ENCODE measurements around the gene C20orf96.
"Not testable (repeated sequence)": the region's sequence is repeated elsewhere in the genome, so short reads cannot be mapped to it uniquely, and the experiment has no call there.

The C20orf96 gene

DNA sequence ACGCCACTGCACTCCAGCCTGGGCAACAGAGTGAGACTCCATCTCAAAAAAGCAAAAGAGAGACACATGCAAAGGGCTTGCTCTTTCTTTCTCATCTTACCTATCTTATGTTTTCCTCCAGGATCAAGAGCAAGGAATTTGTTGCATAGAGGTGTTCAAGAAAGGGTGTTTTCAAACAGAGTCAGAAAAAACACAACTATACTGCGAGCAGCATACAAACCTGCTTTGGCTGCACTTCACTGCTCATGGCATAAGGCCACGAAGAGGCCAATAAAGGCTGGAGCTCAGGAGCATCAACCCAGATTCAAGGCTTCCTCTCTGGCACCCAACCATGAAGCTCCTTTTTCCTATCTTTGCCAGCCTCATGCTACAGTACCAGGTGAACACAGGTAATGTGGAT is 63.6 kb downstream of the C20orf96 start, which contains the start of gene DEFB129:
Gene DEFB129, plus strand, starts transcription at position 301 of the 400 bp plus-strand sequence. Its CDS starts 31 bp downstream, at position 332.
- DNase-seq: no peak

DNA sequence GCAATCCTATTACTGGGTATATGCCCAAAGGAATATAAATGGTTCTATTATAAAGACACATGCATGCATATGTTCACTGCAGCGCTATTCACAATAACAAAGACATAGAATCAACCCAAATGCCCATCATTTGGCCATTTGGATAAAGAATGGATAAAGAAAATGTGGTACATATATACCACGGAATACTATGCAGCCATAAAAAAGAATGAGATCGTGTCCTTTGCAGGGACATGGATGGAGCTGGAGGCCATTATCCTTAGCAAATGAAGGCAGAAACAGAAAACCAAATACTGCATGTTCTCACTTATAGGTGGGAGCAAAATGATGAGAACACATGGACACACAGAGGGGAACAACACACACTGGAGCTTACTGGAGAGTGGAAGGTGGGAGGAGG is 64.7 kb downstream of the C20orf96 start:
- DNase-seq: not testable (repeated sequence)

DNA sequence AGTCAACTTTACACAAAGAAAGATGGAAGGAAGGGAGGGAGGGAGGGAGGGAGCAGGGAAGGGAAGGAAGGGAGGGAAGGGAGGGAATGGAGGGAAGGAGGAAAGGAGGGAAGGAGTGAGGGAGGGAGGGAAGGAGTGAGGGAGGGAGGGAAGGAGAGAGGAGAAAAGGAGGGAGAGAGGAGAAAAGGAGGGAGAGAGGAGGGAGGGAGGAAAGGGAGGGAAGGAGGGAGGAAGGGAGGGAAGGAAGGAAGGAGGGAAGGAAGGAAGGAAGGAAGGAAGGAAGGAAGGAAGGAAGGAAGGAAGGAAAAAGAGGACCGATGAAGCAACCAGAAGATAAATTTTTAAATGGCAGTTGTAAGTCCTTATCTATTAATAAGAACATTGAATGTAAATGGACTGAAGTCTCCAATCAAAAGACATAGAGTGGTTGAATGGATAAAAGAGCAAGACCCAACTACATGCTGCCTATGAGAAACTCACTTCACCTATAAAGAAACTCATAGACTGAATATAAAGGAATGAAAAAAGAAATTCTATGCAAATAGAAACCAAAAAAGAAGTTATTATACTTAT is 69.2 kb downstream of the C20orf96 start:
- no peak for DNase-seq
